BLaER1 treated with 17β-estradiol and CSF1 and Interleukin-3, amounts not matched to agents 10 nM and 100 nM (cell line): ENCODE data around the gene ARHGAP26.

Experiments
- H3K27ac ChIP-seq, 11 experiments: shearing (Covaris generic); formaldehyde crosslinking; 2 replicates each; pipeline ENCODE4 v1.8.1; 2022
- H3K27me3 ChIP-seq, 11 experiments: shearing (Covaris generic); formaldehyde crosslinking; 2 replicates each; pipeline ENCODE4 v1.8.1; 2022
- H3K36me3 ChIP-seq, 11 experiments: shearing (Covaris generic); formaldehyde crosslinking; 2 replicates each; pipeline ENCODE4 v1.8.1; 2022
- H3K4me1 ChIP-seq, 10 experiments: shearing (Covaris generic); formaldehyde crosslinking; 2 replicates each; pipeline ENCODE4 v1.8.1; 2022
- H3K4me2 ChIP-seq, 11 experiments: shearing (Covaris generic); formaldehyde crosslinking; 2 replicates each; pipeline ENCODE4 v1.8.1; 2022
- H3K4me3 ChIP-seq, 10 experiments: shearing (Covaris generic); formaldehyde crosslinking; 2 replicates each; pipeline ENCODE4 v1.8.1; 2022
- H3K9ac ChIP-seq, 11 experiments: shearing (Covaris generic); formaldehyde crosslinking; 2 replicates each; pipeline ENCODE4 v1.8.1; 2022
- H3K9me3 ChIP-seq, 11 experiments: shearing (Covaris generic); formaldehyde crosslinking; replicated peaks in 1 of 11; 2 replicates each; pipeline ENCODE4 v1.8.1; 2022
- H4K20me1 ChIP-seq, 11 experiments: shearing (Covaris generic); formaldehyde crosslinking; 2 replicates each; pipeline ENCODE4 v1.8.1; 2022
- Cebpa-rat ChIP-seq, 11 experiments: shearing (Covaris generic); IDR thresholded peaks; 2 replicates each; pipeline ENCODE4 v1.8.1; 2022

Gene ARHGAP26

DNA sequence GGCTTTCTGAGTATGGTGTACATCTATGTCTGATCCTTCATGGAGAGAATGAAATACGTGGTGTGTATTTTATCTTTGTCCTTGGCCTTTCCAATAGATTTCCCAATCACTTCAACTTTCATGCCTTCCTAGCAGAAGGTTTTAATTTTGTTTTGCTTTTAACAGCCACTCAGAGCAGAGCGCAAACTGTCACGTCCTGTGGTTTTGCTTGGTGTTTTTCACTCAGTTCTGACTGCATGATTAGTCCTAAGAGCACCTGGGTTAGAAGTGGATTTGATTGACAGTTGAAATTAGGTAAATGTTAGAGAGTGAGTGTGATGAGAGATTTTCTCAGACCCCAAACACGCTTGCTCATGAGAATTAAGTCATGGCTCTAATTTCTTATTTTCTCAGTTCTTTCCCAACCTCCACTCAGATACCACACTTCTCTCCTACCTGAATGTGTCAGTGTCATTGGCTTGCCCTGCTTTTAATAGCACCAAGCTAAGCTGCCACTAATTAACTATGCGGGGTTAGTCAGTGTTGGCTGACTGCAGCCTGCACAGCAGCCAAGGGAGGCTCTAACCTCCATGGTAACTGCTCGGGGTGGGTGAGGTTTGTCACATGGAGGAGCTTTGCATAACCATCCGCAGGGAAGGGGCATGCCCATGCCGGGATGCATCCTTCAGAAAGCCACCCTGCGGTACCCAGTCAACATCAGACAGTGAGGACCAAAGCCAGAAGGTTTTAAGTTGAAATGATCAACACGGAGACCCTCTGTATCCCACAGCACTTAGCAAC, 459.9 kb downstream of the ARHGAP26 start:
- Histone ChIP-seq H4K20me1 (0 out of 22 replicates have a peak, but pooled peaks cover 0 to 5% (median 0%) of the 10 kb centered on the region in 11 experiments), H3K9ac (peak overlapping the region in 5 of 11 experiments; percentile 12 to 56 (median 23); a peak in 4 of 22 replicates), H3K9me3 (no peaks in the 10 kb centered on the region), H3K27ac (peak overlapping the region in 8 of 11 experiments; percentile 14 to 53 (median 35); a peak in 10 of 22 replicates), H3K4me2 (peak overlapping the region in 9 of 11 experiments; percentile 41 to 69 (median 64); a peak in 17 of 22 replicates), H3K4me1 (peaks cover 0 to 26% (median 16%) of the 10 kb centered on the region in 10 experiments; a peak in 17 of 20 replicates), H3K27me3 (no peaks in the 10 kb centered on the region), H3K36me3 (peaks cover 0 to 13% (median 5%) of the 10 kb centered on the region in 11 experiments; a peak in 9 of 22 replicates), H3K4me3 (no peak overlapping the region)
- TF ChIP-seq Cebpa-rat (IDR thresholded peaks at IDR 0.05) = no peak

- no peak overlapping the region for H3K9ac ChIP-seq
- peak overlapping the region in 8 of 11 experiments; percentile 60 to 69 (median 64); a peak in 15 of 22 replicates for H3K4me2 ChIP-seq
- no peak for TF ChIP-seq Cebpa-rat (IDR thresholded peaks at IDR 0.05)
- H3K9me3 ChIP-seq = no peaks in the 10 kb centered on the region
- no peak overlapping the region for H3K27ac ChIP-seq
- peaks cover 0 to 8% (median under 1%) of the 10 kb centered on the region in 11 experiments; a peak in 8 of 22 replicates for H3K36me3 ChIP-seq
- no peak overlapping the region for H3K4me3 ChIP-seq
- 0 out of 22 replicates have a peak, but pooled peaks cover 0 to 5% (median 0%) of the 10 kb centered on the region in 11 experiments for H4K20me1 ChIP-seq
- peaks cover 0 to 26% (median 16%) of the 10 kb centered on the region in 10 experiments; a peak in 17 of 20 replicates for H3K4me1 ChIP-seq
- no peaks in the 10 kb centered on the region for H3K27me3 ChIP-seq
Measured at GRCh38 chr5:143230676-143230996, 460.5 kb downstream of the ARHGAP26 start.

DNA sequence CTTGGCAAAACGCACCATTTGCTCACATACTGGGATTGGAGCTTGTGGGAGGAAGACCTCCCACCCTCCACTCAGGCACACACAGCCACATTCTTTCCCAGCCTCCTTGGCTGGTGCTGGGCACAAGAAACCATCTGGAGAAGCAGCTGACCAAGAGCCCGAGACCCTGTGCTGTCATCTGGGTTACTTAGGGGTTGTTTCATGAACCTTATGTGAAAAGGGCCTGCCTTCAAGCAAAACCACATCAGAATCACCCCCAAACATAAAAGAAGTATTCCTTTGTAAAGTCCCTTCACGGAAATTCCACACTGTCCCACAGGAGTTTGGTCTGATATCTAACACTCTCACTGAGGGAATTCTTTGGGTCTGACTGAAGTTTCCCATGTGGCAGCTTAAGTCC, 461.2 kb downstream of the ARHGAP26 start:
- H3K9me3 ChIP-seq = no peaks in the 10 kb centered on the region
- no peak overlapping the region for H3K9ac ChIP-seq
- H3K27me3 ChIP-seq = no peaks in the 10 kb centered on the region
- no peak overlapping the region for H3K27ac ChIP-seq
- TF ChIP-seq Cebpa-rat (IDR thresholded peaks at IDR 0.05) = no peak
- no peak overlapping the region for H3K4me3 ChIP-seq
- H3K36me3 ChIP-seq = 0 out of 22 replicates have a peak, but pooled peaks cover 0 to 5% (median 0%) of the 10 kb centered on the region in 11 experiments
- peaks cover 0 to 26% (median 16%) of the 10 kb centered on the region in 10 experiments; a peak in 17 of 20 replicates for H3K4me1 ChIP-seq
- 0 out of 22 replicates have a peak, but pooled peaks cover 0 to 5% (median 0%) of the 10 kb centered on the region in 11 experiments for H4K20me1 ChIP-seq
- 0 out of 22 replicates have a peak overlapping the region, but pooled peaks of 2 of the 11 experiments have one; percentile 65 to 69 for H3K4me2 ChIP-seq

- no peak overlapping the region for H3K4me3 ChIP-seq
- H3K27ac ChIP-seq = no peak overlapping the region
- peaks cover 0 to 26% (median 16%) of the 10 kb centered on the region in 10 experiments; a peak in 17 of 20 replicates for H3K4me1 ChIP-seq
- TF ChIP-seq Cebpa-rat (IDR thresholded peaks at IDR 0.05) = no peak
- 0 out of 22 replicates have a peak, but pooled peaks cover 0 to 3% (median 0%) of the 10 kb centered on the region in 11 experiments for H3K9me3 ChIP-seq
- no peak overlapping the region for H3K4me2 ChIP-seq
- H3K27me3 ChIP-seq = no peaks in the 10 kb centered on the region
- H3K36me3 ChIP-seq = no peaks in the 10 kb centered on the region
- 0 out of 22 replicates have a peak, but pooled peaks cover 0 to 5% (median 0%) of the 10 kb centered on the region in 11 experiments for H4K20me1 ChIP-seq
- no peak overlapping the region for H3K9ac ChIP-seq
Measured at GRCh38 chr5:143231973-143232812, 462.0 kb downstream of the ARHGAP26 start.

DNA sequence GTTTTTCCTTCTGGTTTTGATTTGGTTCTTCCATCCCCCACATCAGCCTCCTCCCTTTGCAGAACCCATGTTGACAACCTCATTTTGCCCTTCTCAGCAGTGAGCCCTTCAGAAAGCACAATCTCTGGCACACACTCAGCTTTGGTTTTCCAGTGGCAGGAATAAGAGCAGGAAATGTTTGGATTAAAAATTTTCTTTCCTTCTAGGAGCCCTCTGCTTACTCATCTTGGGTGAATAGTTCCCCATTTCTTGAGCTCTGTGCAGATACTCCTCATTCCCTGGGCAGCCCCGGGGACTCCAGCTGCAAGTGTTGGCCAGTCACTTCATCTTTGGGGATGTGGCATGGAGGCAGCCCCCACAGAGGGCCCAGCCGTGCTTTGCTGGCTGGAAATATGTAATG, 462.9 kb downstream of the ARHGAP26 start:
- peaks cover 0 to 26% (median 16%) of the 10 kb centered on the region in 10 experiments; a peak in 17 of 20 replicates for H3K4me1 ChIP-seq
- TF ChIP-seq Cebpa-rat (IDR thresholded peaks at IDR 0.05) = no peak
- H3K27ac ChIP-seq = no peak overlapping the region
- H3K4me3 ChIP-seq = no peak overlapping the region
- H3K27me3 ChIP-seq = no peaks in the 10 kb centered on the region
- no peaks in the 10 kb centered on the region for H3K36me3 ChIP-seq
- H3K4me2 ChIP-seq = no peak overlapping the region
- no peak overlapping the region for H3K9ac ChIP-seq
- 0 out of 22 replicates have a peak, but pooled peaks cover 0 to 5% (median 0%) of the 10 kb centered on the region in 11 experiments for H4K20me1 ChIP-seq
- H3K9me3 ChIP-seq = peaks cover 0 to 7% (median 3%) of the 10 kb centered on the region in 11 experiments; a peak in 9 of 22 replicates

GRCh38 chr5:143234162-143234842, 464.1 kb downstream of the ARHGAP26 start:
- Histone ChIP-seq H4K20me1 (0 out of 22 replicates have a peak, but pooled peaks cover 0 to 4% (median 0%) of the 10 kb centered on the region in 11 experiments), H3K36me3 (no peaks in the 10 kb centered on the region), H3K27me3 (no peaks in the 10 kb centered on the region), H3K27ac (no peak overlapping the region), H3K4me2 (no peak overlapping the region), H3K4me3 (no peak overlapping the region), H3K9ac (no peak overlapping the region), H3K9me3 (peaks cover 0 to 18% (median 10%) of the 10 kb centered on the region in 11 experiments; a peak in 13 of 22 replicates), H3K4me1 (peaks cover 0 to 23% (median 13%) of the 10 kb centered on the region in 10 experiments; a peak in 17 of 20 replicates)
- no peak for TF ChIP-seq Cebpa-rat (IDR thresholded peaks at IDR 0.05)

- Histone ChIP-seq H3K36me3 (no peaks in the 10 kb centered on the region), H3K9me3 (peaks cover 0 to 18% (median 11%) of the 10 kb centered on the region in 11 experiments; a peak in 13 of 22 replicates), H3K27me3 (no peaks in the 10 kb centered on the region), H3K9ac (no peak overlapping the region), H4K20me1 (no peaks in the 10 kb centered on the region), H3K4me2 (no peak overlapping the region), H3K4me3 (no peak overlapping the region), H3K4me1 (peaks cover 0 to 11% (median 2%) of the 10 kb centered on the region in 10 experiments; a peak in 14 of 20 replicates), H3K27ac (no peak overlapping the region)
- no peak for TF ChIP-seq Cebpa-rat (IDR thresholded peaks at IDR 0.05)
Measured at GRCh38 chr5:143235423-143235822, 465.2 kb downstream of the ARHGAP26 start.

DNA sequence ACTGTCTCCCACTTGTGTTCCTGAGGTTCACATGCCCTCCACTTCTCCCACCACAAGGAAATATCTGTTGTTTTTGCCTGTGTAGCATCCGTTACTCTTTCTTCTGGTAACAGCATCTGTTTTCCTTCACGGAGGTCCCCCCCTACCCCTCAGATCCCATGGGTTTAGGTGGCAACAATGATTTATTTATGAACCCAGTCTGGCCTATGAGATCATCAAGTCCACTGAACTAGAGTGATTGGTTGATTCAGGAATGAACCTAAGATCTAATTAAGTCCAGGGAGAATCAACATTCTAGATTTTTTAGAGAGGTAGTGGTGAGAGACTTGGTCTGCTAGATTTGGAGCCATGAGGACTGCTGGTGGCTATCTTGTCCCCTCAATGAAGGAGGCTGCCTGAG, 466.5 kb downstream of the ARHGAP26 start:
- Histone ChIP-seq H3K36me3 (no peaks in the 10 kb centered on the region), H3K9me3 (peaks cover 0 to 18% (median 11%) of the 10 kb centered on the region in 11 experiments; a peak in 13 of 22 replicates), H4K20me1 (no peaks in the 10 kb centered on the region), H3K9ac (no peak overlapping the region), H3K27me3 (no peaks in the 10 kb centered on the region), H3K4me2 (no peak overlapping the region), H3K4me3 (no peak overlapping the region), H3K4me1 (peaks cover 0 to under 1% (median 0%) of the 10 kb centered on the region in 10 experiments; a peak in 2 of 20 replicates), H3K27ac (no peak overlapping the region)
- no peak for TF ChIP-seq Cebpa-rat (IDR thresholded peaks at IDR 0.05)
